Neural progenitor cell (in vitro differentiated cells): ENCODE results near the gene MRC2. TPM values are rescaled to one million over a fixed set of nuclear protein-coding genes. Genes with fewer than 3 reads are reported as not detected.
"Not testable (repeated sequence)": the region's sequence is repeated elsewhere in the genome, so short reads cannot be mapped to it uniquely, and the experiment has no call there.

Experiments
- DNase-seq: peaks from one replicate; pipeline ENCODE4 v3.0.0-alpha.2; 2016; ENCODE audit warnings: low spot score
- H2AFZ ChIP-seq: fragments of 200-600 bp; sonication (generic); replicated peaks from 2 replicates; pipeline ENCODE4 v1.6.1; 2016; ENCODE audit warnings: antibody characterized with exemption
- H3F3A ChIP-seq: fragments of 200-600 bp; sonication (generic); 2 replicates; pipeline ENCODE4 v1.6.1; 2016; ENCODE audit warnings: antibody characterized with exemption, low read depth
- H3K27ac ChIP-seq: fragments of 200-600 bp; sonication (generic); 2 replicates; pipeline ENCODE4 v1.5.1; 2016; ENCODE audit warnings: mild to moderate bottlenecking
- H3K27me3 ChIP-seq: fragments of 200-600 bp; sonication (generic); 2 replicates; pipeline ENCODE4 v1.6.1; 2016; ENCODE audit warnings: mild to moderate bottlenecking, moderate library complexity
- H3K36me3 ChIP-seq: fragments of 200-600 bp; sonication (generic); 2 replicates; pipeline ENCODE4 v1.5.1; 2016
- H3K4me1 ChIP-seq: fragments of 200-600 bp; sonication (generic); 2 replicates; pipeline ENCODE4 v1.6.1; 2016; ENCODE audit warnings: mixed run types
- H3K4me2 ChIP-seq: fragments of 200-600 bp; sonication (generic); 2 replicates; pipeline ENCODE4 v1.6.1; 2016
- H3K4me3 ChIP-seq: fragments of 200-600 bp; sonication (generic); 2 replicates; pipeline ENCODE4 v1.5.1; 2016
- H3K79me2 ChIP-seq: fragments of 200-600 bp; sonication (generic); 2 replicates; pipeline ENCODE4 v1.6.1; 2016; ENCODE audit warnings: low read depth
- H3K9ac ChIP-seq: fragments of 200-600 bp; sonication (generic); 2 replicates; pipeline ENCODE4 v1.6.1; 2016
- H3K9me3 ChIP-seq: fragments of 200-600 bp; sonication (generic); 2 replicates; pipeline ENCODE4 v1.5.1; 2016; ENCODE audit warnings: low read depth
- H4K20me1 ChIP-seq: fragments of 200-600 bp; sonication (generic); 2 replicates; pipeline ENCODE4 v1.6.1; 2016; ENCODE audit warnings: low read depth
- H3K27ac Mint-ChIP-seq: 3 replicates; pipeline ENCODE4 v1.8.0; 2021; ENCODE audit warnings: mixed read lengths
- H3K27me3 Mint-ChIP-seq: 2 replicates; pipeline ENCODE4 v1.8.0; 2022; ENCODE audit warnings: low read depth, mild to moderate bottlenecking, inconsistent platforms, moderate library complexity, mixed read lengths; ENCODE audit not compliant: insufficient read depth
- H3K36me3 Mint-ChIP-seq: 3 replicates; pipeline ENCODE4 v1.8.0; 2021; ENCODE audit warnings: mixed read lengths
- H3K4me1 Mint-ChIP-seq: 3 replicates; pipeline ENCODE4 v1.8.0; 2021; ENCODE audit warnings: mixed read lengths
- H3K4me3 Mint-ChIP-seq: 3 replicates; pipeline ENCODE4 v1.8.0; 2021; ENCODE audit warnings: mild to moderate bottlenecking, moderate library complexity, mixed read lengths
- H3K9me3 Mint-ChIP-seq: 3 replicates; pipeline ENCODE4 v1.8.0; 2020; ENCODE audit warnings: mixed read lengths
- CTCF ChIP-seq: fragments of 200-600 bp; sonication (generic); IDR thresholded peaks from 2 replicates; pipeline ENCODE4 v1.5.1; 2017; ENCODE audit warnings: antibody characterized with exemption, mild to moderate bottlenecking
- EZH2 ChIP-seq: fragments of 200-600 bp; sonication (generic); IDR thresholded peaks from 2 replicates; pipeline ENCODE4 v1.6.1; 2017; ENCODE audit warnings: antibody characterized with exemption, mild to moderate bottlenecking, moderate library complexity
- EZH2phosphoT487 ChIP-seq: fragments of 200-600 bp; sonication (generic); IDR thresholded peaks from 2 replicates; pipeline ENCODE4 v1.6.1; 2017; ENCODE audit warnings: antibody characterized with exemption
- total RNA-seq: library from RNA; depleted of rRNA; stranded (reverse); fragments of >200 nt; gene quantifications from 2 replicates; pipeline ENCODE4 v1.2.3, GENCODE V29; 2015; ENCODE audit warnings: low replicate concordance

The MRC2 gene
- total RNA-seq, 1 donor from 2014 or later = 24.6 TPM

GRCh38 chr17:62692721-62693431, 65.4 kb downstream of the MRC2 start:
- H3K9me3 ChIP-seq = no peaks in the 10 kb centered on the region
- Mint-ChIP-seq H3K4me1 (peaks cover 16% of the 10 kb centered on the region), H3K27ac (no peak overlapping the region), H3K4me3 (no peak overlapping the region), H3K9me3 (no peaks in the 10 kb centered on the region), H3K36me3 (peaks cover 2% of the 10 kb centered on the region), H3K27me3 (peaks cover 2% of the 10 kb centered on the region)
- peaks cover 10% of the 10 kb centered on the region for H3F3A ChIP-seq
- no peaks in the 10 kb centered on the region for H3K27me3 ChIP-seq
- H2AFZ ChIP-seq = no peak overlapping the region
- H4K20me1 ChIP-seq = no peaks in the 10 kb centered on the region
- peak; percentile 51 for TF ChIP-seq CTCF
- TF ChIP-seq EZH2phosphoT487 = no peak
- TF ChIP-seq EZH2 = no peak
- no peak overlapping the region for H3K4me3 ChIP-seq
- H3K4me1 ChIP-seq = peaks cover 19% of the 10 kb centered on the region
- H3K9ac ChIP-seq = no peak overlapping the region
- H3K27ac ChIP-seq = no peak overlapping the region
- no peaks in the 10 kb centered on the region for H3K79me2 ChIP-seq
- no peak overlapping the region for H3K4me2 ChIP-seq
- DNase-seq = peak; percentile 63
- no peaks in the 10 kb centered on the region for H3K36me3 ChIP-seq

- Histone ChIP-seq H3K9ac (no peak overlapping the region), H3K27ac (peak overlapping the region; percentile 37), H4K20me1 (no peaks in the 10 kb centered on the region), H3K27me3 (no peaks in the 10 kb centered on the region), H3F3A (peaks cover 10% of the 10 kb centered on the region), H3K4me2 (peak overlapping the region; percentile 32), H3K9me3 (no peaks in the 10 kb centered on the region), H3K4me1 (peaks cover 19% of the 10 kb centered on the region), H3K36me3 (no peaks in the 10 kb centered on the region), H2AFZ (no peak overlapping the region), H3K4me3 (no peak overlapping the region), H3K79me2 (no peaks in the 10 kb centered on the region)
- peak overlapping the region; percentile 54 for H3K27ac Mint-ChIP-seq
- peaks cover 2% of the 10 kb centered on the region for H3K27me3 Mint-ChIP-seq
- peaks cover 2% of the 10 kb centered on the region for H3K36me3 Mint-ChIP-seq
- no peak overlapping the region for H3K4me3 Mint-ChIP-seq
- peaks cover 16% of the 10 kb centered on the region for H3K4me1 Mint-ChIP-seq
- TF ChIP-seq EZH2phosphoT487 (no peak), EZH2 (no peak), CTCF (no peak)
- no peak for DNase-seq
- H3K9me3 Mint-ChIP-seq = no peaks in the 10 kb centered on the region
These were observed 66.3 kb downstream of the MRC2 start for GRCh38 chr17:62693616-62694409.

DNA sequence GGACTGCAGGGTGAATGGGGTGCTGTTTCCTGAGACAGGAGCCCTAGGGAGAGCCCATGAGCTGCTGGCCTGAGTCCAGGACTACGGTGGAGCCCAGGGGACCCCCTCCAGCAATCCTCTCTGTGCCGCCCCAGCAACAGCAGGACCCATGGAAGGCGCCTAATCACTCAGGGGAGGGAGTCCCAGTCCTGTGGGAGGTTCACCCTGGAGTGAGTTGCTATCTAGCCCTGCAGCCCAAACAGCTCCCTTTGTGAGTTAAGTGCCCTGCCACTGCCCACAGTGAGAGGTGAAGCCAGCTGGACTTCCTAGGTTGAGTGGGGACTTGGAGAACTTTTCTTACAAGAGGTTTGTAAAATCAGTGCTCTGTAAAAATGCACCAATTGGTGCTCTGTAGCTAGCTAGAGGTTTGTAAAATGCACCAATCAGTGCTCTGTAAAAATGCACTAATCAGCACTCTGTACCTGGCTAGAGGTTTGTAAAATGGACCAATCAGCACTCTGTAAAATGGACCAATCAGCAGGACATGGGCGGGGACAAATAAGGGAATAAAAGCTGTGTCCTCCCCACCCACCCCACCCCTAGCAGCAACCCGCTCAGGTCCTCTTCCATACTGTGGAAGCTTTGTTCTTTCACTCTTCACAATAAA, 67.7 kb downstream of the MRC2 start:
- not testable (repeated sequence) for H4K20me1 ChIP-seq, H3K79me2 ChIP-seq, H3K4me2 ChIP-seq, H2AFZ ChIP-seq, H3K9me3 ChIP-seq, H3K27ac ChIP-seq, H3K4me3 Mint-ChIP-seq, DNase-seq, H3K36me3 ChIP-seq, H3K9ac ChIP-seq, H3K27me3 Mint-ChIP-seq, H3K9me3 Mint-ChIP-seq, H3K27me3 ChIP-seq, H3F3A ChIP-seq, H3K4me3 ChIP-seq, H3K36me3 Mint-ChIP-seq
- peak overlapping the region; percentile 60 for H3K27ac Mint-ChIP-seq
- H3K4me1 Mint-ChIP-seq = peaks cover 16% of the 10 kb centered on the region
- H3K4me1 ChIP-seq = peaks cover 19% of the 10 kb centered on the region
